ENCODE data around the gene FLT4.

FLT4 gene

GRCh38 chr5:180599590-180599914 is 49.8 kb downstream of the FLT4 start:
- Mint-ChIP-seq H3K27me3 (no peaks in the 10 kb centered on the region), H3K9me3 (no peaks in the 10 kb centered on the region), H3K4me3 (no peak overlapping the region), H3K4me1 (no peaks in the 10 kb centered on the region), H3K27ac (no peak overlapping the region)
- ATAC-seq = no peak
- DNase-seq = no peak

GRCh38 chr5:180598797-180599589 is 50.4 kb downstream of the FLT4 start:
- ATAC-seq = no peak
- H3K4me1 Mint-ChIP-seq = no peaks in the 10 kb centered on the region
- no peaks in the 10 kb centered on the region for H3K9me3 Mint-ChIP-seq
- no peak for DNase-seq
- peak overlapping the region in 1 of 2 donors; percentile 85 for H3K27ac Mint-ChIP-seq
- H3K4me3 Mint-ChIP-seq = no peak overlapping the region
- peaks cover 5% of the 10 kb centered on the region for H3K27me3 Mint-ChIP-seq

- H3K27me3 Mint-ChIP-seq = peaks cover 12% of the 10 kb centered on the region
- peak in 1 of 2 donors; percentile 7 for DNase-seq
- no peaks in the 10 kb centered on the region for H3K9me3 Mint-ChIP-seq
- no peak for ATAC-seq
- H3K4me1 Mint-ChIP-seq = no peaks in the 10 kb centered on the region
- H3K27ac Mint-ChIP-seq = peak overlapping the region in 1 of 2 donors; percentile 85
- H3K4me3 Mint-ChIP-seq = no peak overlapping the region
Measured at GRCh38 chr5:180598316-180598701, 51.1 kb downstream of the FLT4 start.

- ATAC-seq = peak; percentile 28
- Mint-ChIP-seq H3K9me3 (no peaks in the 10 kb centered on the region), H3K27ac (peak overlapping the region in 1 of 2 donors; percentile 78), H3K4me3 (no peak overlapping the region), H3K27me3 (peaks cover 27% of the 10 kb centered on the region), H3K4me1 (peaks cover 4% of the 10 kb centered on the region)
- DNase-seq = no peak
Measured at GRCh38 chr5:180596668-180597231, 52.6 kb downstream of the FLT4 start.

GRCh38 chr5:180596115-180596667 is 53.2 kb downstream of the FLT4 start:
- no peaks in the 10 kb centered on the region for H3K9me3 Mint-ChIP-seq
- peak overlapping the region; percentile 4 to 21 for H3K27ac Mint-ChIP-seq
- H3K4me1 Mint-ChIP-seq = peaks cover 4% of the 10 kb centered on the region
- peaks cover 28% of the 10 kb centered on the region for H3K27me3 Mint-ChIP-seq
- H3K4me3 Mint-ChIP-seq = no peak overlapping the region
- DNase-seq (no peak), ATAC-seq (no peak)

GRCh38 chr5:180595381-180596114 is 53.9 kb downstream of the FLT4 start:
- Mint-ChIP-seq H3K4me3 (no peak overlapping the region), H3K9me3 (no peaks in the 10 kb centered on the region), H3K4me1 (peaks cover 4% of the 10 kb centered on the region), H3K27me3 (peaks cover 30% of the 10 kb centered on the region), H3K27ac (peak overlapping the region in 1 of 2 donors; percentile 4)
- ATAC-seq (no peak), DNase-seq (no peak)

- Mint-ChIP-seq H3K9me3 (no peaks in the 10 kb centered on the region), H3K27me3 (peaks cover 35% of the 10 kb centered on the region), H3K27ac (no peak overlapping the region), H3K4me1 (peaks cover 5% of the 10 kb centered on the region), H3K4me3 (no peak overlapping the region)
- no peak for ATAC-seq
- DNase-seq = no peak
Measured at GRCh38 chr5:180595046-180595379, 54.4 kb downstream of the FLT4 start.

- DNase-seq (no peak), ATAC-seq (no peak)
- Mint-ChIP-seq H3K9me3 (no peaks in the 10 kb centered on the region), H3K4me3 (no peak overlapping the region), H3K27me3 (peaks cover 40% of the 10 kb centered on the region), H3K27ac (peak overlapping the region in 1 of 2 donors; percentile 21), H3K4me1 (peaks cover 11% of the 10 kb centered on the region)
Measured at GRCh38 chr5:180594311-180595045, 54.9 kb downstream of the FLT4 start.

GRCh38 chr5:180593446-180594206 is 55.8 kb downstream of the FLT4 start:
- DNase-seq (no peak), ATAC-seq (no peak)
- peaks cover 11% of the 10 kb centered on the region for H3K4me1 Mint-ChIP-seq
- H3K27ac Mint-ChIP-seq = no peak overlapping the region
- no peak overlapping the region for H3K4me3 Mint-ChIP-seq
- H3K27me3 Mint-ChIP-seq = peaks cover 49% of the 10 kb centered on the region
- no peaks in the 10 kb centered on the region for H3K9me3 Mint-ChIP-seq

GRCh38 chr5:180592176-180592575 is 57.2 kb downstream of the FLT4 start:
- peak overlapping the region; percentile 25 to 63 for H3K4me3 Mint-ChIP-seq
- no peak for DNase-seq
- no peak overlapping the region for H3K27ac Mint-ChIP-seq
- ATAC-seq = no peak
- H3K27me3 Mint-ChIP-seq = peaks cover 57% of the 10 kb centered on the region
- peaks cover 11% of the 10 kb centered on the region for H3K4me1 Mint-ChIP-seq
- H3K9me3 Mint-ChIP-seq = no peaks in the 10 kb centered on the region

- DNase-seq (no peak), ATAC-seq (peak; percentile 34)
- H3K27ac Mint-ChIP-seq = no peak within 1 kb of the TSS
- peak within 1 kb of the TSS; percentile 63 to 68 for H3K4me3 Mint-ChIP-seq
- peaks cover 11% of the 10 kb centered on the region for H3K4me1 Mint-ChIP-seq
- peaks cover 63% of the 10 kb centered on the region for H3K27me3 Mint-ChIP-seq
- no peaks in the 10 kb centered on the region for H3K9me3 Mint-ChIP-seq
Measured at GRCh38 chr5:180591311-180591887, 58.0 kb downstream of the FLT4 start, which contains the start of gene SCGB3A1. TSS of gene SCGB3A1 (minus strand) at chr5:180591499. CDS start at chr5:180591462, 37 bp downstream.

- H3K9me3 Mint-ChIP-seq = no peaks in the 10 kb centered on the region
- H3K27ac Mint-ChIP-seq = no peak overlapping the region
- peaks cover 11% of the 10 kb centered on the region for H3K4me1 Mint-ChIP-seq
- peak; percentile 53 for ATAC-seq
- peaks cover 68% of the 10 kb centered on the region for H3K27me3 Mint-ChIP-seq
- H3K4me3 Mint-ChIP-seq = peak overlapping the region; percentile 29 to 68
- DNase-seq = peak in 1 of 2 donors; percentile 17
Measured at GRCh38 chr5:180590543-180591310, 58.7 kb downstream of the FLT4 start.

- Mint-ChIP-seq H3K27me3 (peaks cover 75% of the 10 kb centered on the region), H3K27ac (no peak overlapping the region), H3K4me3 (peak overlapping the region; percentile 29 to 68), H3K4me1 (peaks cover 11% of the 10 kb centered on the region), H3K9me3 (no peaks in the 10 kb centered on the region)
- no peak for DNase-seq
- peak; percentile 50 for ATAC-seq
Measured at GRCh38 chr5:180589771-180590542, 59.4 kb downstream of the FLT4 start.

Measured in stimulated activated naive CD8-positive, alpha-beta T cell treated with anti-CD3 and anti-CD28 coated beads, Interleukin-15, amount 100 ng/mL, for 72 hours (primary cell).